GM12891 (cell line): ENCODE results near the gene TAS2R1.

Experiments used
- POLR2A ChIP-seq: IDR thresholded peaks from 2 replicates; pipeline ENCODE4 v1.6.1; 2011; ENCODE audit warnings: low read depth, low read length, control low read depth
- TAF1 ChIP-seq: IDR thresholded peaks from 2 replicates; pipeline ENCODE4 v1.6.1; 2011; ENCODE audit warnings: low read depth, low read length, control low read depth

GRCh38 chr5:9661316-9662015 is 31.3 kb upstream of the TAS2R1 start:
- TF ChIP-seq POLR2A = no peak
- TF ChIP-seq TAF1 = no peak
